K562 (cell line): ENCODE results near the gene NAV2.

Experiments used
- AFF4 ChIP-seq: sonication (generic); formaldehyde crosslinking; IDR thresholded peaks from 2 replicates; pipeline ENCODE4 v1.8.0; 2023; ENCODE audit warnings: mild to moderate bottlenecking, missing genetic modification reagents
- BCL6 ChIP-seq: fragments of 250-450 bp; sonication (Bioruptor Pico); IDR thresholded peaks from 2 replicates; pipeline ENCODE4 v1.4.0; 2020
- CTCF ChIP-seq, 3 experiments: IDR thresholded peaks in 2 of 3; conservative IDR thresholded peaks in 1 of 3; 2 replicates each; pipeline ENCODE4 v1.5.1; 2011 to 2012; ENCODE audit warnings: low read length in 3 of 3, mild to moderate bottlenecking in 3 of 3, control low read depth in 2 of 3, improper control_type of control experiment in 1 of 3, inconsistent platforms in 1 of 3, low read depth in 1 of 3, mixed read lengths in 1 of 3, moderate library complexity in 1 of 3; ENCODE audit not compliant: insufficient read depth in 2 of 3
- FOXJ3 ChIP-seq: sonication (generic); formaldehyde crosslinking; IDR thresholded peaks from 2 replicates; pipeline ENCODE4 v1.4.0; 2020; ENCODE audit warnings: mild to moderate bottlenecking, missing genetic modification reagents
- FOXM1 ChIP-seq, 2 experiments: fragments of 450-650 bp in 1 of 2; sonication (generic) in 1 of 2; formaldehyde crosslinking in 1 of 2; IDR thresholded peaks; 2 replicates each; pipeline versions ENCODE4 v1.6.1 to v1.9.0; 2017 to 2022; ENCODE audit warnings: low read depth in 2 of 2, mild to moderate bottlenecking in 2 of 2, missing genetic modification reagents in 1 of 2, moderate library complexity in 1 of 2
- GTF3C2 ChIP-seq: IDR thresholded peaks from 3 replicates; pipeline ENCODE4 v1.6.1; 2011; ENCODE audit warnings: borderline replicate concordance, mild to moderate bottlenecking, moderate library complexity; ENCODE audit not compliant: insufficient read length; ENCODE audit errors: extremely low read depth
- MCM2 ChIP-seq: fragments of 450-650 bp; IDR thresholded peaks from 2 replicates; pipeline ENCODE4 v1.6.1; 2017; ENCODE audit warnings: low read depth, mild to moderate bottlenecking
- PHF20 ChIP-seq: fragments of 450-650 bp; IDR thresholded peaks from 2 replicates; pipeline ENCODE4 v1.6.1; 2018; ENCODE audit not compliant: partially characterized antibody
- POLR2AphosphoS5 ChIP-seq: IDR thresholded peaks from 2 replicates; pipeline ENCODE4 v1.6.1; 2011; ENCODE audit warnings: mild to moderate bottlenecking, low read depth, low read length, moderate library complexity; ENCODE audit not compliant: control insufficient read depth, insufficient read depth
- TEAD4 ChIP-seq, 2 experiments: sonication (generic) in 1 of 2; formaldehyde crosslinking in 1 of 2; IDR thresholded peaks; 2 replicates each; pipeline versions ENCODE4 v1.6.1 to v1.8.0; 2012 to 2022; ENCODE audit warnings: borderline replicate concordance in 1 of 2, inconsistent platforms in 1 of 2, low read length in 1 of 2, mild to moderate bottlenecking in 1 of 2, missing genetic modification reagents in 1 of 2

GRCh38 chr11:19689281-19690000, 23.2 kb upstream of the NAV2 start:
- TF ChIP-seq MCM2 (no peak), BCL6 (CRISPR knock-in tag) (no peak), AFF4 (CRISPR knock-in tag) (no peak), PHF20 (no peak), TEAD4 (IDR thresholded peaks at IDR 0.05; ENCODE audit: low read length) (no peak), TEAD4 (CRISPR knock-in tag; IDR thresholded peaks at IDR 0.05; ENCODE audit: borderline replicate concordance) (no peak), GTF3C2 (no peak), FOXM1 (IDR thresholded peaks at IDR 0.05; ENCODE audit: low read depth) (no peak), FOXM1 (CRISPR knock-in tag; IDR thresholded peaks at IDR 0.05; ENCODE audit: low read depth) (no peak), FOXJ3 (no peak), CTCF (IDR thresholded peaks at IDR 0.05 in 2 of 3, conservative IDR thresholded peaks at IDR 0.05 in 1 of 3; ENCODE audit: insufficient read depth in 2 of 3, low read depth in 1 of 3, low read length in 3 of 3) (no peak), POLR2AphosphoS5 (no peak)
